Epithelial cell of proximal tubule (primary cell): ENCODE data around the gene HCN1. TPM values are rescaled to one million over a fixed set of nuclear protein-coding genes. Genes with fewer than 3 reads are reported as not detected.

ENCODE experiments used
- DNase-seq: peaks from one replicate; pipeline ENCODE4 v3.0.0-alpha.2; 2011; ENCODE audit warnings: low read depth
- H3K4me3 ChIP-seq: 2 replicates; pipeline ENCODE4 v1.5.1; 2011; ENCODE audit warnings: low read depth, mild to moderate bottlenecking, low read length
- CTCF ChIP-seq: conservative IDR thresholded peaks from 2 replicates; pipeline ENCODE4 v1.5.1; 2012; ENCODE audit warnings: low read depth, mild to moderate bottlenecking, low read length
- total RNA-seq: library from RNA; depleted of rRNA; stranded (reverse); fragments of >200 nt; gene quantifications from 2 replicates; pipeline ENCODE4 v1.2.3, GENCODE V29; 2015

Gene HCN1
- total RNA-seq, 1 donor from 2014 or later, result not detected

GRCh38 chr5:45252978-45253377 lies 443.2 kb downstream of the HCN1 start:
- DNase-seq, result no peak
- no peak for TF ChIP-seq CTCF
- H3K4me3 ChIP-seq, result no peak overlapping the region

- no peak overlapping the region for H3K4me3 ChIP-seq
- no peak for DNase-seq
- no peak for TF ChIP-seq CTCF
Observed at GRCh38 chr5:45252541-45252940, 443.6 kb downstream of the HCN1 start.

GRCh38 chr5:45225571-45226031 lies 470.6 kb downstream of the HCN1 start:
- no peak overlapping the region for H3K4me3 ChIP-seq
- no peak for TF ChIP-seq CTCF
- no peak for DNase-seq

GRCh38 chr5:45205403-45205961 lies 490.7 kb downstream of the HCN1 start:
- DNase-seq, result no peak
- no peak for TF ChIP-seq CTCF
- H3K4me3 ChIP-seq, result no peak overlapping the region
